GM23338 (cell line): Measurements from ENCODE around the gene DUXA. TPM values are rescaled to one million over a fixed set of nuclear protein-coding genes. Genes with fewer than 3 reads are reported as not detected.

Experiments used
- ATAC-seq: fragments of 200-7000 bp; cut with Tn5 transposase; 3 replicates; pipeline ENCODE4 v1.9.1; 2020
- DNase-seq: peaks from one replicate; pipeline ENCODE4 v3.0.0-alpha.2; 2015; ENCODE audit warnings: low spot score
- H2AFZ ChIP-seq: fragments of 200-600 bp; sonication (generic); 2 replicates; pipeline ENCODE4 v1.8.0; 2016; ENCODE audit warnings: antibody characterized with exemption, mild to moderate bottlenecking, moderate library complexity
- H3F3A ChIP-seq: fragments of 200-600 bp; sonication (generic); replicated peaks from 2 replicates; pipeline ENCODE4 v1.8.0; 2017; ENCODE audit warnings: antibody characterized with exemption, mixed run types, low read depth
- H3K27ac ChIP-seq: fragments of 200-600 bp; sonication (generic); 2 replicates; pipeline ENCODE4 v1.6.1; 2016; ENCODE audit warnings: low read depth
- H3K27me3 ChIP-seq: fragments of 200-600 bp; sonication (generic); 2 replicates; pipeline ENCODE4 v1.8.0; 2016; ENCODE audit warnings: mild to moderate bottlenecking, mixed run types, moderate library complexity; ENCODE audit not compliant: insufficient read depth
- H3K36me3 ChIP-seq: fragments of 200-600 bp; sonication (generic); 2 replicates; pipeline ENCODE4 v1.8.0; 2016; ENCODE audit warnings: mild to moderate bottlenecking; ENCODE audit not compliant: insufficient read depth
- H3K4me1 ChIP-seq: fragments of 200-600 bp; sonication (generic); 2 replicates; pipeline ENCODE4 v1.8.0; 2016; ENCODE audit warnings: mild to moderate bottlenecking, moderate library complexity; ENCODE audit not compliant: insufficient read depth
- H3K4me2 ChIP-seq: fragments of 200-600 bp; sonication (generic); 2 replicates; pipeline ENCODE4 v1.7.1; 2017; ENCODE audit warnings: mixed run types
- H3K4me3 ChIP-seq: fragments of 200-600 bp; sonication (generic); 2 replicates; pipeline ENCODE4 v1.6.1; 2016; ENCODE audit warnings: mixed run types
- H3K79me2 ChIP-seq: fragments of 200-600 bp; sonication (generic); replicated peaks from 2 replicates; pipeline ENCODE4 v1.8.0; 2017; ENCODE audit warnings: mild to moderate bottlenecking; ENCODE audit not compliant: insufficient read depth
- H3K9me2 ChIP-seq: fragments of 200-600 bp; sonication (generic); 2 replicates; pipeline ENCODE4 v1.8.0; 2017; ENCODE audit not compliant: insufficient read depth
- H4K20me1 ChIP-seq: fragments of 200-600 bp; sonication (generic); replicated peaks from 2 replicates; pipeline ENCODE4 v1.8.0; 2017; ENCODE audit warnings: mild to moderate bottlenecking; ENCODE audit not compliant: insufficient read depth
- H3K27ac Mint-ChIP-seq: 2 replicates; pipeline ENCODE4 v1.8.0; 2020; ENCODE audit warnings: inconsistent platforms, mild to moderate bottlenecking, moderate library complexity, mixed read lengths
- H3K27me3 Mint-ChIP-seq: 3 replicates; pipeline ENCODE4 v1.8.0; 2022; ENCODE audit warnings: low read depth, mild to moderate bottlenecking, moderate library complexity, mixed read lengths, inconsistent platforms; ENCODE audit not compliant: insufficient read depth, poor library complexity
- H3K36me3 Mint-ChIP-seq: 3 replicates; pipeline ENCODE4 v1.8.0; 2021; ENCODE audit warnings: low read depth, mild to moderate bottlenecking, inconsistent platforms, moderate library complexity, mixed read lengths
- H3K4me1 Mint-ChIP-seq: 3 replicates; pipeline ENCODE4 v1.8.0; 2020; ENCODE audit warnings: mild to moderate bottlenecking, inconsistent platforms, mixed read lengths
- H3K4me3 Mint-ChIP-seq: 3 replicates; pipeline ENCODE4 v1.8.0; 2021; ENCODE audit warnings: moderate library complexity, mild to moderate bottlenecking, inconsistent platforms, mixed read lengths
- H3K9me3 Mint-ChIP-seq: 3 replicates; pipeline ENCODE4 v1.8.0; 2020; ENCODE audit warnings: moderate library complexity, mild to moderate bottlenecking, inconsistent platforms, mixed read lengths
- CREB1 ChIP-seq: fragments of 250-450 bp; sonication (Bioruptor Pico); IDR thresholded peaks from 2 replicates; pipeline ENCODE4 v1.5.0; 2020; ENCODE audit warnings: low read depth, mild to moderate bottlenecking, moderate library complexity
- EZH2 ChIP-seq: fragments of 200-600 bp; sonication (generic); IDR thresholded peaks from one replicate; pipeline ENCODE4 v1.8.0; 2017; ENCODE audit warnings: antibody characterized with exemption, mild to moderate bottlenecking, low read depth; ENCODE audit not compliant: unreplicated experiment
- EZH2phosphoT487 ChIP-seq: fragments of 200-600 bp; sonication (generic); IDR thresholded peaks from one replicate; pipeline ENCODE4 v1.8.1; 2018; ENCODE audit warnings: antibody characterized with exemption; ENCODE audit not compliant: unreplicated experiment
- JUNB ChIP-seq: IDR thresholded peaks from one replicate; pipeline ENCODE4 v1.6.1; 2016; ENCODE audit warnings: antibody characterized with exemption; ENCODE audit not compliant: unreplicated experiment
- NANOG ChIP-seq: IDR thresholded peaks from 2 replicates; pipeline ENCODE4 v1.6.1; 2016; ENCODE audit warnings: antibody characterized with exemption, borderline replicate concordance
- POLR2AphosphoS5 ChIP-seq: IDR thresholded peaks from 2 replicates; pipeline ENCODE4 v1.6.1; 2016; ENCODE audit warnings: antibody characterized with exemption, low read depth
- STAT1 ChIP-seq: IDR thresholded peaks from one replicate; pipeline ENCODE4 v1.6.1; 2016; ENCODE audit warnings: antibody characterized with exemption; ENCODE audit not compliant: unreplicated experiment
- ZNF114 ChIP-seq: fragments of 250-450 bp; sonication (Bioruptor Pico); IDR thresholded peaks from 2 replicates; pipeline ENCODE4 v1.5.0; 2020; ENCODE audit warnings: mild to moderate bottlenecking, moderate library complexity
- ZNF331 ChIP-seq: fragments of 250-450 bp; sonication (Bioruptor Pico); IDR thresholded peaks from 2 replicates; pipeline ENCODE4 v1.5.0; 2020; ENCODE audit warnings: low read depth, mild to moderate bottlenecking, moderate library complexity
- polyA plus RNA-seq: library from polyadenylated mRNA; unstranded; fragments of >200 nt; fragmentation: Nextera tagmentation; extraction: Ambion mirVana; gene quantifications from 2 replicates; pipeline ENCODE4 v1.2.1, GENCODE V29; 2016
- total RNA-seq: library from RNA; depleted of rRNA; stranded (reverse); fragments of >200 nt; shearing (Covaris generic); gene quantifications from 2 replicates; pipeline ENCODE4 v1.2.3, GENCODE V29; 2014
- TF ChIP-seq, protein P1 (sequence below): IDR thresholded peaks from one replicate; pipeline ENCODE4 v1.6.1; 2018; ENCODE audit warnings: antibody characterized with exemption; ENCODE audit not compliant: unreplicated experiment
- TF ChIP-seq, protein P2 (sequence below), 2 experiments: fragments of 200-600 bp in 1 of 2; sonication (generic) in 1 of 2; conservative IDR thresholded peaks; 2 replicates each; pipeline versions ENCODE4 v1.5.1 to v1.6.1; 2016 to 2017; ENCODE audit warnings: antibody characterized with exemption in 2 of 2, low read depth in 2 of 2, mild to moderate bottlenecking in 2 of 2, moderate library complexity in 1 of 2
- TF ChIP-seq, protein P3 (sequence below): fragments of 250-450 bp; sonication (Bioruptor Pico); IDR thresholded peaks from 2 replicates; pipeline ENCODE4 v1.5.0; 2020; ENCODE audit warnings: mild to moderate bottlenecking, moderate library complexity

Gene DUXA
- total and polyA plus RNA-seq, 2 experiments from 2014 or later, result not detected

DNA sequence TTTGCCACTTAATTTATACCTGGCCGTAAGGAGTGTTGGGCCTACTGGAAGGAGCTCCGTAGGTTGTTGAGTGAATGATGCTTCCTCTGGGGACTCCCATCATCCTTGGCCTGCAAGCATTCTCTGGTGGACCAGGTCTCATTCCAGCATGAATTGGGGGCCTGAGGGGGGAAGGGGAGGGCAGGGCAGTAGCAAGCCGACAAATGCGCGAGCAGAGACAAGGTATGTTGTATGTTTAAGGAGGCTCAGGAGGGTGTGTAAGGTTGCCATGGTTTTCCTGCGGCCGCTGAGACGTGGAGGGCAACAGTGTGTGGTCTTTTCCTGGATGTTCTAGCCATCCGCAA lies 24.8 kb upstream of the DUXA start (continued):
- TF ChIP-seq NANOG, result no peak
- no peak for TF ChIP-seq EZH2
- no peak for TF ChIP-seq ZNF331 (CRISPR knock-in tag)
- no peak for TF ChIP-seq JUNB

DNA sequence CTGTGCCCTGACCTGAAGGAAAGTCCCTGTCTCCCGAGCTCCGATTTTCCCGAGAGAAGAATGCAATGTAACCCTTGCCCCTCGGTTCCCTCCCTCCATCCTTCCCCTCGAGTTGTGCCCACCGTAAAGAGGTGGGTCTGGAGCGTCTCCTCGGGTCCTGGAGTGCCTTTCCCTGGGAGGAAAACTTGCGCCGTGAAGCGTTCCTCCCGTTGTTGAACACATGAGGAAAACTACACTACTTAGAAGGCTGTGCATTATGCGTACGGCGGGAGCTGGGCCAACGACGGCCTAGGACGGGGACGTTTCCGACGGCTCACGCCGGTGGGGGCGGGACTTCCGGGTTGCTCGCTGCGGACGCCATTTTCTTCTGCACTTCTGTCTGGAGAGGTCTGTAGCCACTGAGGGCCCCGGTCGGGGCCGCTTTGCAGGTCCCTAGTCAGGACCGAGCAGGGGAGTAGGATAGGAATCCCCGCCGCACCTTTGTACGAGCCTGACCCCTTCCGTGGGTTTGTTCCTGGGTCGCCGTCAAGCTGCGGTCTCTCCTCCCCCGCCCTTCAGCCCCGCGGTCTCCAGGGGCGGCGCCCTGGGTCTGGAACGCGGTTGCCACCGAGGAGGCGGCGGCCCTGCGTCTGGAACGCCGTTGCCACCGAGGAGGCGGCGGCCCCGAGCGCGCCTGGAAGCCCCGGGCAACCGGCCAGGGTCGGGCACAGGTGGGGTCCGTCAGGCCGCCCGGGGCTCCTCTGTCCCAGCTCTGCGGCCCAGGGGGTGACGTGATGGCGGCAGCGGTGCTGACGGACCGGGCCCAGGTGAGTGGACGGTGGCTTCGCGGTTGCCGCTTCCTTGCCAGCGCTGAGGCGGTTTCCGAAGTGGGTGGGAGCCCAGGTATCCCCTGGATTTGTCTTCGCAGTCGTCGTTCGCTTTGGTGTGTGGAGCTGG lies 24.1 kb upstream of the DUXA start, which contains the start of gene ZNF264:
Gene ZNF264 (plus strand): TSS at position 360 of the 936 bp plus-strand sequence. CDS start 414 bp downstream, at position 774.
- H3K9me3 Mint-ChIP-seq, result peaks cover 44% of the 10 kb centered on the region
- peaks cover 22% of the 10 kb centered on the region for H3K79me2 ChIP-seq
- peaks cover 11% of the 10 kb centered on the region for H3K27me3 Mint-ChIP-seq
- peak; percentile 98 for ATAC-seq
- H3K27ac Mint-ChIP-seq, result peak within 1 kb of the TSS; percentile 88; the same call in 1 of the 2 replicates
- H3K27me3 ChIP-seq, result no peaks in the 10 kb centered on the region
- H3K4me3 ChIP-seq, result peak within 1 kb of the TSS; percentile 95
- peak within 1 kb of the TSS; percentile 96 for H3K4me3 Mint-ChIP-seq
- H3K9me2 ChIP-seq, result peaks cover 12% of the 10 kb centered on the region
- peaks cover 4% of the 10 kb centered on the region; the same call in 1 of the 2 replicates for H3K4me1 ChIP-seq
- H3K27ac ChIP-seq, result peak within 1 kb of the TSS; percentile 91
- H3K36me3 ChIP-seq, result no peaks in the 10 kb centered on the region; the same call in 1 of the 2 replicates
- peak; percentile 93 for DNase-seq
- H2AFZ ChIP-seq, result peak within 1 kb of the TSS; percentile 100
- peaks cover 65% of the 10 kb centered on the region for H3K36me3 Mint-ChIP-seq
- H3K4me2 ChIP-seq, result peak within 1 kb of the TSS; percentile 95
- TF ChIP-seq, protein P1, sequence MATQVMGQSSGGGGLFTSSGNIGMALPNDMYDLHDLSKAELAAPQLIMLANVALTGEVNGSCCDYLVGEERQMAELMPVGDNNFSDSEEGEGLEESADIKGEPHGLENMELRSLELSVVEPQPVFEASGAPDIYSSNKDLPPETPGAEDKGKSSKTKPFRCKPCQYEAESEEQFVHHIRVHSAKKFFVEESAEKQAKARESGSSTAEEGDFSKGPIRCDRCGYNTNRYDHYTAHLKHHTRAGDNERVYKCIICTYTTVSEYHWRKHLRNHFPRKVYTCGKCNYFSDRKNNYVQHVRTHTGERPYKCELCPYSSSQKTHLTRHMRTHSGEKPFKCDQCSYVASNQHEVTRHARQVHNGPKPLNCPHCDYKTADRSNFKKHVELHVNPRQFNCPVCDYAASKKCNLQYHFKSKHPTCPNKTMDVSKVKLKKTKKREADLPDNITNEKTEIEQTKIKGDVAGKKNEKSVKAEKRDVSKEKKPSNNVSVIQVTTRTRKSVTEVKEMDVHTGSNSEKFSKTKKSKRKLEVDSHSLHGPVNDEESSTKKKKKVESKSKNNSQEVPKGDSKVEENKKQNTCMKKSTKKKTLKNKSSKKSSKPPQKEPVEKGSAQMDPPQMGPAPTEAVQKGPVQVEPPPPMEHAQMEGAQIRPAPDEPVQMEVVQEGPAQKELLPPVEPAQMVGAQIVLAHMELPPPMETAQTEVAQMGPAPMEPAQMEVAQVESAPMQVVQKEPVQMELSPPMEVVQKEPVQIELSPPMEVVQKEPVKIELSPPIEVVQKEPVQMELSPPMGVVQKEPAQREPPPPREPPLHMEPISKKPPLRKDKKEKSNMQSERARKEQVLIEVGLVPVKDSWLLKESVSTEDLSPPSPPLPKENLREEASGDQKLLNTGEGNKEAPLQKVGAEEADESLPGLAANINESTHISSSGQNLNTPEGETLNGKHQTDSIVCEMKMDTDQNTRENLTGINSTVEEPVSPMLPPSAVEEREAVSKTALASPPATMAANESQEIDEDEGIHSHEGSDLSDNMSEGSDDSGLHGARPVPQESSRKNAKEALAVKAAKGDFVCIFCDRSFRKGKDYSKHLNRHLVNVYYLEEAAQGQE, result no peak
- TF ChIP-seq EZH2phosphoT487 (no peak), ZNF331 (CRISPR knock-in tag) (no peak), EZH2 (no peak), NANOG (no peak), JUNB (no peak), ZNF114 (CRISPR knock-in tag) (no peak), POLR2AphosphoS5 (peak; percentile 77), STAT1 (no peak), CREB1 (CRISPR knock-in tag) (0 out of 2 replicates have a peak, but pooled peaks have one; percentile 18)
- TF ChIP-seq, protein P2, sequence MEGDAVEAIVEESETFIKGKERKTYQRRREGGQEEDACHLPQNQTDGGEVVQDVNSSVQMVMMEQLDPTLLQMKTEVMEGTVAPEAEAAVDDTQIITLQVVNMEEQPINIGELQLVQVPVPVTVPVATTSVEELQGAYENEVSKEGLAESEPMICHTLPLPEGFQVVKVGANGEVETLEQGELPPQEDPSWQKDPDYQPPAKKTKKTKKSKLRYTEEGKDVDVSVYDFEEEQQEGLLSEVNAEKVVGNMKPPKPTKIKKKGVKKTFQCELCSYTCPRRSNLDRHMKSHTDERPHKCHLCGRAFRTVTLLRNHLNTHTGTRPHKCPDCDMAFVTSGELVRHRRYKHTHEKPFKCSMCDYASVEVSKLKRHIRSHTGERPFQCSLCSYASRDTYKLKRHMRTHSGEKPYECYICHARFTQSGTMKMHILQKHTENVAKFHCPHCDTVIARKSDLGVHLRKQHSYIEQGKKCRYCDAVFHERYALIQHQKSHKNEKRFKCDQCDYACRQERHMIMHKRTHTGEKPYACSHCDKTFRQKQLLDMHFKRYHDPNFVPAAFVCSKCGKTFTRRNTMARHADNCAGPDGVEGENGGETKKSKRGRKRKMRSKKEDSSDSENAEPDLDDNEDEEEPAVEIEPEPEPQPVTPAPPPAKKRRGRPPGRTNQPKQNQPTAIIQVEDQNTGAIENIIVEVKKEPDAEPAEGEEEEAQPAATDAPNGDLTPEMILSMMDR (conservative IDR thresholded peaks at IDR 0.05; ENCODE audit: low read depth in 2 of 2), result no peak
- TF ChIP-seq, protein P3, sequence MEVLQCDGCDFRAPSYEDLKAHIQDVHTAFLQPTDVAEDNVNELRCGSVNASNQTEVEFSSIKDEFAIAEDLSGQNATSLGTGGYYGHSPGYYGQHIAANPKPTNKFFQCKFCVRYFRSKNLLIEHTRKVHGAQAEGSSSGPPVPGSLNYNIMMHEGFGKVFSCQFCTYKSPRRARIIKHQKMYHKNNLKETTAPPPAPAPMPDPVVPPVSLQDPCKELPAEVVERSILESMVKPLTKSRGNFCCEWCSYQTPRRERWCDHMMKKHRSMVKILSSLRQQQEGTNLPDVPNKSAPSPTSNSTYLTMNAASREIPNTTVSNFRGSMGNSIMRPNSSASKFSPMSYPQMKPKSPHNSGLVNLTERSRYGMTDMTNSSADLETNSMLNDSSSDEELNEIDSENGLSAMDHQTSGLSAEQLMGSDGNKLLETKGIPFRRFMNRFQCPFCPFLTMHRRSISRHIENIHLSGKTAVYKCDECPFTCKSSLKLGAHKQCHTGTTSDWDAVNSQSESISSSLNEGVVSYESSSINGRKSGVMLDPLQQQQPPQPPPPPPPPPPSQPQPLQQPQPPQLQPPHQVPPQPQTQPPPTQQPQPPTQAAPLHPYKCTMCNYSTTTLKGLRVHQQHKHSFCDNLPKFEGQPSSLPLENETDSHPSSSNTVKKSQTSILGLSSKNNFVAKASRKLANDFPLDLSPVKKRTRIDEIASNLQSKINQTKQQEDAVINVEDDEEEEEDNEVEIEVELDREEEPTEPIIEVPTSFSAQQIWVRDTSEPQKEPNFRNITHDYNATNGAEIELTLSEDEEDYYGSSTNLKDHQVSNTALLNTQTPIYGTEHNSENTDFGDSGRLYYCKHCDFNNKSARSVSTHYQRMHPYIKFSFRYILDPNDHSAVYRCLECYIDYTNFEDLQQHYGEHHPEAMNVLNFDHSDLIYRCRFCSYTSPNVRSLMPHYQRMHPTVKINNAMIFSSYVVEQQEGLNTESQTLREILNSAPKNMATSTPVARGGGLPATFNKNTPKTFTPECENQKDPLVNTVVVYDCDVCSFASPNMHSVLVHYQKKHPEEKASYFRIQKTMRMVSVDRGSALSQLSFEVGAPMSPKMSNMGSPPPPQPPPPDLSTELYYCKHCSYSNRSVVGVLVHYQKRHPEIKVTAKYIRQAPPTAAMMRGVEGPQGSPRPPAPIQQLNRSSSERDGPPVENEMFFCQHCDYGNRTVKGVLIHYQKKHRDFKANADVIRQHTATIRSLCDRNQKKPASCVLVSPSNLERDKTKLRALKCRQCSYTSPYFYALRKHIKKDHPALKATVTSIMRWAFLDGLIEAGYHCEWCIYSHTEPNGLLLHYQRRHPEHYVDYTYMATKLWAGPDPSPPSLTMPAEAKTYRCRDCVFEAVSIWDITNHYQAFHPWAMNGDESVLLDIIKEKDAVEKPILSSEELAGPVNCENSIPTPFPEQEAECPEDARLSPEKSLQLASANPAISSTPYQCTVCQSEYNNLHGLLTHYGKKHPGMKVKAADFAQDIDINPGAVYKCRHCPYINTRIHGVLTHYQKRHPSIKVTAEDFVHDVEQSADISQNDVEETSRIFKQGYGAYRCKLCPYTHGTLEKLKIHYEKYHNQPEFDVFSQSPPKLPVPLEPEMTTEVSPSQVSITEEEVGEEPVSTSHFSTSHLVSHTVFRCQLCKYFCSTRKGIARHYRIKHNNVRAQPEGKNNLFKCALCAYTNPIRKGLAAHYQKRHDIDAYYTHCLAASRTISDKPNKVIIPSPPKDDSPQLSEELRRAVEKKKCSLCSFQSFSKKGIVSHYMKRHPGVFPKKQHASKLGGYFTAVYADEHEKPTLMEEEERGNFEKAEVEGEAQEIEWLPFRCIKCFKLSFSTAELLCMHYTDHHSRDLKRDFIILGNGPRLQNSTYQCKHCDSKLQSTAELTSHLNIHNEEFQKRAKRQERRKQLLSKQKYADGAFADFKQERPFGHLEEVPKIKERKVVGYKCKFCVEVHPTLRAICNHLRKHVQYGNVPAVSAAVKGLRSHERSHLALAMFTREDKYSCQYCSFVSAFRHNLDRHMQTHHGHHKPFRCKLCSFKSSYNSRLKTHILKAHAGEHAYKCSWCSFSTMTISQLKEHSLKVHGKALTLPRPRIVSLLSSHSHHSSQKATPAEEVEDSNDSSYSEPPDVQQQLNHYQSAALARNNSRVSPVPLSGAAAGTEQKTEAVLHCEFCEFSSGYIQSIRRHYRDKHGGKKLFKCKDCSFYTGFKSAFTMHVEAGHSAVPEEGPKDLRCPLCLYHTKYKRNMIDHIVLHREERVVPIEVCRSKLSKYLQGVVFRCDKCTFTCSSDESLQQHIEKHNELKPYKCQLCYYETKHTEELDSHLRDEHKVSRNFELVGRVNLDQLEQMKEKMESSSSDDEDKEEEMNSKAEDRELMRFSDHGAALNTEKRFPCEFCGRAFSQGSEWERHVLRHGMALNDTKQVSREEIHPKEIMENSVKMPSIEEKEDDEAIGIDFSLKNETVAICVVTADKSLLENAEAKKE (CRISPR knock-in tag), result no peak
- peaks cover 15% of the 10 kb centered on the region; the same call in 2 of the 3 replicates for H3K4me1 Mint-ChIP-seq
- peaks cover 8% of the 10 kb centered on the region for H3F3A ChIP-seq
- peaks cover 14% of the 10 kb centered on the region for H4K20me1 ChIP-seq
